K562 (cell line): ENCODE measurements around the gene EPB41L4B. TPM values are rescaled to one million over a fixed set of nuclear protein-coding genes. Genes with fewer than 3 reads are reported as not detected.

Experiments used
- ATAC-seq: fragments of 200-7000 bp; cut with Tn5 transposase; 3 replicates; pipeline ENCODE4 v1.9.1; 2020; ENCODE audit warnings: moderate library complexity
- BruUV-seq: library from RNA; stranded (reverse); fragments of 400-500 nt; replicated peaks from 2 replicates; lab custom pipeline; 2021; lab: Mats Ljungman, UMichigan
- CTCF ChIA-PET: fragments of 300-600 bp; formaldehyde crosslinking; extraction: SDS; loops from one replicate; lab custom pipeline; 2021; ENCODE audit warnings: low intra/inter-chr PET ratio; lab: Yijun Ruan, JAX
- POLR2A ChIA-PET: fragments of 300-600, 350-650 bp; sonication (Branson Sonifier 250); formaldehyde crosslinking; extraction: SDS; loops from one replicate; lab custom pipeline; 2021; ENCODE audit warnings: antibody characterized with exemption, inconsistent platforms; lab: Yijun Ruan, JAX
- DNase-seq, 4 experiments: peaks; one replicate each; pipeline versions ENCODE4 v3.0.0 to v3.0.0-alpha.2; 2011 to 2018; ENCODE audit warnings: low spot score in 3 of 4, mixed read lengths in 3 of 4; ENCODE audit errors: extremely low read depth in 1 of 4
- FAIRE-seq: peaks from 2 replicates; lab custom pipeline; 2011; peaks lifted over from hg19 to GRCh38; lab: Jason Lieb, UNC
- H2AFZ ChIP-seq: 2 replicates; pipeline ENCODE4 v1.6.0; 2011; ENCODE audit warnings: low read depth, low read length, control low read depth, inconsistent platforms
- H3K27ac ChIP-seq: fragments of 200-600 bp; 3 replicates; pipeline ENCODE4 v1.8.0; 2011; ENCODE audit warnings: low read depth, mild to moderate bottlenecking, control low read depth, inconsistent platforms, low read length, moderate library complexity, mixed read lengths; ENCODE audit errors: extremely low read depth
- H3K27me3 ChIP-seq, 2 experiments: fragments of 300-600 bp in 1 of 2; 2 replicates in 1 of 2; 3 replicates in 1 of 2; pipeline versions ENCODE4 v1.6.0 to v1.8.0; 2011; ENCODE audit warnings: inconsistent platforms in 2 of 2, low read length in 2 of 2, mild to moderate bottlenecking in 1 of 2, mixed read lengths in 1 of 2, moderate library complexity in 1 of 2; ENCODE audit not compliant: control insufficient read depth in 2 of 2, insufficient read depth in 2 of 2
- H3K36me3 ChIP-seq: fragments of 300-600 bp; 3 replicates; pipeline ENCODE4 v1.8.0; 2011; ENCODE audit warnings: mild to moderate bottlenecking, low read length, inconsistent platforms; ENCODE audit not compliant: control insufficient read depth, insufficient read depth
- H3K4me1 ChIP-seq, 2 experiments: fragments of 200-600 bp in 1 of 2; replicated peaks in 1 of 2; 2 replicates in 1 of 2; 3 replicates in 1 of 2; pipeline versions ENCODE4 v1.5.1 to v1.8.0; 2011; ENCODE audit warnings: inconsistent platforms in 2 of 2, low read length in 2 of 2, mild to moderate bottlenecking in 1 of 2, mixed read lengths in 1 of 2, moderate library complexity in 1 of 2; ENCODE audit not compliant: control insufficient read depth in 2 of 2, insufficient read depth in 2 of 2
- H3K4me2 ChIP-seq: 2 replicates; pipeline ENCODE4 v1.6.1; 2011; ENCODE audit warnings: low read length, control low read depth, inconsistent platforms, mixed read lengths; ENCODE audit not compliant: insufficient read depth
- H3K4me3 ChIP-seq: fragments of 200-600 bp; sonication (generic), shearing (Covaris generic); 2 replicates; pipeline ENCODE4 v1.5.1; 2016; ENCODE audit warnings: control low read depth, inconsistent platforms
- H3K79me2 ChIP-seq: fragments of 200-600 bp; 3 replicates; pipeline ENCODE4 v1.8.0; 2011; ENCODE audit warnings: low read length, inconsistent platforms; ENCODE audit not compliant: control insufficient read depth, insufficient read depth
- H3K9ac ChIP-seq, 2 experiments: 2 replicates each; pipeline versions ENCODE4 v1.6.0 to v1.6.1; 2011; ENCODE audit warnings: low read depth in 2 of 2, low read length in 2 of 2, control low read depth in 1 of 2, inconsistent platforms in 1 of 2, mild to moderate bottlenecking in 1 of 2, mixed read lengths in 1 of 2; ENCODE audit not compliant: insufficient read depth in 1 of 2
- H3K9me1 ChIP-seq: one replicate; pipeline ENCODE4 v1.6.0; 2011; ENCODE audit warnings: inconsistent platforms, mild to moderate bottlenecking, low read length, moderate library complexity; ENCODE audit not compliant: control insufficient read depth, insufficient read depth
- H3K9me3 ChIP-seq: replicated peaks from 2 replicates; pipeline ENCODE4 v1.5.1; 2011; ENCODE audit warnings: low read depth, low read length, inconsistent platforms; ENCODE audit not compliant: control insufficient read depth, insufficient read depth
- H4K20me1 ChIP-seq: replicated peaks from 2 replicates; pipeline ENCODE4 v1.6.1; 2011; ENCODE audit warnings: low read length, inconsistent platforms, mixed read lengths; ENCODE audit not compliant: control insufficient read depth, insufficient read depth
- ATF2 ChIP-seq: sonication (generic); formaldehyde crosslinking; IDR thresholded peaks from 2 replicates; pipeline ENCODE4 v1.8.1; 2022; ENCODE audit warnings: missing genetic modification reagents
- CBFB ChIP-seq: sonication (generic); formaldehyde crosslinking; IDR thresholded peaks from 2 replicates; pipeline ENCODE4 v1.4.0; 2020; ENCODE audit warnings: mild to moderate bottlenecking, missing genetic modification reagents
- HCFC1 ChIP-seq: IDR thresholded peaks from 2 replicates; pipeline ENCODE4 v1.6.1; 2012; ENCODE audit warnings: low read depth, low read length, improper control_type of control experiment
- MECOM ChIP-seq: fragments of 250-450 bp; sonication (Bioruptor Pico); IDR thresholded peaks from 2 replicates; pipeline ENCODE4 v1.8.0; 2022; ENCODE audit warnings: inconsistent platforms
- NFIC ChIP-seq: fragments of 450-650 bp; IDR thresholded peaks from 2 replicates; pipeline ENCODE4 v1.6.1; 2017; ENCODE audit warnings: mild to moderate bottlenecking, inconsistent platforms
- NUFIP1 ChIP-seq: fragments of 450-650 bp; IDR thresholded peaks from 2 replicates; pipeline ENCODE4 v1.6.1; 2018; ENCODE audit not compliant: partially characterized antibody
- PML ChIP-seq: IDR thresholded peaks from 2 replicates; pipeline ENCODE4 v1.6.1; 2012; ENCODE audit warnings: low read length, inconsistent platforms
- PTBP1 ChIP-seq: fragments of 200-400 bp; formaldehyde crosslinking; IDR thresholded peaks from 2 replicates; pipeline ENCODE4 v1.6.1; 2017; ENCODE audit warnings: low read depth, low read length
- SRF ChIP-seq, 2 experiments: fragments of 250-450, 450-650 bp in 1 of 2; sonication (Bioruptor Pico) in 1 of 2; sonication (generic) in 1 of 2; formaldehyde crosslinking; IDR thresholded peaks; 2 replicates each; pipeline versions ENCODE4 v1.5.0 to v1.5.1; 2020 to 2022; ENCODE audit warnings: mild to moderate bottlenecking in 1 of 2, missing genetic modification reagents in 1 of 2
- ZNF224 ChIP-seq: sonication (generic); formaldehyde crosslinking; IDR thresholded peaks from 2 replicates; pipeline ENCODE4 v1.8.0; 2022; ENCODE audit warnings: mild to moderate bottlenecking, missing genetic modification reagents
- WGBS: fragments of 100-300 bp; shearing (Covaris generic); methylation state at CpG from one replicate; pipeline ENCODE4 v1.1.6; 2016; ENCODE audit warnings: low coverage, mixed read lengths; ENCODE audit not compliant: insufficient coverage; ENCODE audit errors: missing lambda C conversion rate; 5-methylcytosine and 5-hydroxymethylcytosine counted together
- in situ Hi-C: fragments of 300-500 bp; cut with MboI; formaldehyde crosslinking; loops from 4 replicates; pipeline ENCODE4 v1.15.0; 2018; ENCODE audit warnings: inconsistent platforms, mixed read lengths
- intact Hi-C: fragments of 100-400 bp; cut with micrococcal nuclease; formaldehyde crosslinking; loops from 2 replicates; pipeline ENCODE4 v1.14.2; 2022
- polyA plus RNA-seq, 8 experiments: library from polyadenylated mRNA; depleted of rRNA in 4 of 8; stranded (reverse) in 5 of 8; unstranded in 3 of 8; fragments of >200 nt; fragmentation: Nextera tagmentation in 2 of 8; fragmentation: Illumina TruSeq in 1 of 8; extraction: Ambion mirVana in 2 of 8; extraction: Trizol in 1 of 8; gene quantifications; 2 replicates each; pipeline versions ENCODE4 v1.2.1 to v1.2.3, GENCODE V29; 2011 to 2014; ENCODE audit warnings: inconsistent platforms in 1 of 8, missing spikeins in 1 of 8
- total RNA-seq, 7 experiments: library from RNA; depleted of rRNA in 6 of 7; stranded (reverse); fragments of >200 nt in 6 of 7; fragmentation: Illumina TruSeq in 2 of 7; extraction: Trizol in 2 of 7; gene quantifications; 2 replicates each; pipeline versions ENCODE4 v1.2.1 to v1.2.3, GENCODE V29; 2011 to 2021; ENCODE audit warnings: low replicate concordance in 1 of 7
- TF ChIP-seq, protein P1 (sequence below), 2 experiments: fragments of 450-650 bp in 1 of 2; sonication (generic) in 1 of 2; formaldehyde crosslinking; conservative IDR thresholded peaks; 2 replicates each; pipeline versions ENCODE4 v1.4.0 to v1.8.1; 2020 to 2022; ENCODE audit warnings: mild to moderate bottlenecking in 1 of 2, missing genetic modification reagents in 1 of 2
- TF ChIP-seq, protein P2 (sequence below): fragments of 450-650 bp; conservative IDR thresholded peaks from 2 replicates; pipeline ENCODE4 v1.6.1; 2016; ENCODE audit warnings: missing genetic modification characterization, low read depth, mild to moderate bottlenecking, control low read depth, missing compliant biosample characterization

EPB41L4B gene
- total and polyA plus RNA-seq, 9 of the 15 experiments (the other 6 are each of a cell fraction or from before 2014, with no cell fraction given): 0.09 to 0.38 (median 0.21) TPM

GRCh38 chr9:109311286-109311685 is 9.6 kb downstream of the EPB41L4B start:
- H4K20me1 ChIP-seq: peaks cover 8% of the 10 kb centered on the region; the same call in 1 of the 2 replicates
- intact Hi-C loops: no loop called here
- H3K27me3 ChIP-seq: peaks cover 32 to 65% of the 10 kb centered on the region in 2 experiments
- ChIA-PET POLR2A (no interaction called here), CTCF (no interaction called here)
- TF ChIP-seq NFIC: 0 out of 2 replicates have a peak, but pooled peaks have one; percentile 22
- TF ChIP-seq SRF (CRISPR knock-in tag; IDR thresholded peaks at IDR 0.05): no peak
- H3K9ac ChIP-seq: no peak overlapping the region
- H3K9me3 ChIP-seq: no peaks in the 10 kb centered on the region
- no peaks in the 10 kb centered on the region for H3K9me1 ChIP-seq
- WGBS: 1% methylated on average over 5 of the region's 5 CpGs
- no TSS peak for BruUV-seq
- H3K79me2 ChIP-seq: no peaks in the 10 kb centered on the region
- in situ Hi-C loops: loop anchor here (10.0 kb wide), 1 partner anchor 436 kb away; no protein-coding TSS in a partner anchor
- H3K36me3 ChIP-seq: no peaks in the 10 kb centered on the region
- no peaks in the 10 kb centered on the region for H3K4me1 ChIP-seq
- H3K4me2 ChIP-seq: no peak overlapping the region
- ATAC-seq: no peak
- DNase-seq: no peak
- FAIRE-seq: no peak
- no peak overlapping the region for H3K4me3 ChIP-seq
- no peak overlapping the region for H2AFZ ChIP-seq
- no peak overlapping the region for H3K27ac ChIP-seq

DNA sequence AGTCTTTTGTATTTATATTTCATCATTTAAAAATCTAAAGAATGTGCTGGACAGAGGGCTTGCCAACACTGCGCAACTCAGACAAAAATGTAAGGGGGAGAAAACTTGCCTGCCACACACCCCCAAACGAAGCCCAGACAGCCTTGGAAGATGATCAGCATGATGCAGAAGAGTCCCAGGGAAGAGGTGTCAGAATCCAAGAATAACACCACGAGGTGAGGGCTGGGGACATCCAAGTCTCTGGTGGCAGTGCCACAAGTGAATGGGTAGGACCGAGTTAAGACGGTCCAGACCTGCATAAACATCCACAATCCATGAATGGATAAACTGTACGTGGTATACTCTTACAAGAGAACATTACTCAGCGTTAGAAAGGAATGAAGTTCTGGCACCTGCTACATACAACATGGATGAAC is 10.4 kb downstream of the EPB41L4B start:
- BruUV-seq: no TSS peak
- H3K9ac ChIP-seq: no peak overlapping the region
- CTCF ChIA-PET: no interaction called here
- H3K4me1 ChIP-seq: no peaks in the 10 kb centered on the region
- H3K9me3 ChIP-seq: no peaks in the 10 kb centered on the region
- FAIRE-seq (no peak), DNase-seq (no peak), ATAC-seq (no peak)
- no peaks in the 10 kb centered on the region for H3K79me2 ChIP-seq
- no peak overlapping the region for H3K4me3 ChIP-seq
- H3K27ac ChIP-seq: no peak overlapping the region
- H3K9me1 ChIP-seq: no peaks in the 10 kb centered on the region
- 1% methylated on average over 7 of the region's 7 CpGs for WGBS
- no peaks in the 10 kb centered on the region for H3K36me3 ChIP-seq
- no peak overlapping the region for H2AFZ ChIP-seq
- intact Hi-C loops: no loop called here
- in situ Hi-C loops: loop anchor here (10.0 kb wide), 1 partner anchor 436 kb away; no protein-coding TSS in a partner anchor
- H3K27me3 ChIP-seq: peaks cover 31 to 63% of the 10 kb centered on the region in 2 experiments
- POLR2A ChIA-PET: no interaction called here
- H3K4me2 ChIP-seq: no peak overlapping the region
- H4K20me1 ChIP-seq: 0 out of 2 replicates have a peak, but pooled peaks cover 4% of the 10 kb centered on the region
- TF ChIP-seq PML: no peak
- TF ChIP-seq ATF2: no peak
- TF ChIP-seq, protein P1, sequence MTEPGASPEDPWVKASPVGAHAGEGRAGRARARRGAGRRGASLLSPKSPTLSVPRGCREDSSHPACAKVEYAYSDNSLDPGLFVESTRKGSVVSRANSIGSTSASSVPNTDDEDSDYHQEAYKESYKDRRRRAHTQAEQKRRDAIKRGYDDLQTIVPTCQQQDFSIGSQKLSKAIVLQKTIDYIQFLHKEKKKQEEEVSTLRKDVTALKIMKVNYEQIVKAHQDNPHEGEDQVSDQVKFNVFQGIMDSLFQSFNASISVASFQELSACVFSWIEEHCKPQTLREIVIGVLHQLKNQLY (CRISPR knock-in tag; conservative IDR thresholded peaks at IDR 0.05): no peak
- no peak for TF ChIP-seq HCFC1
- no peak for TF ChIP-seq MECOM (CRISPR knock-in tag)
- no peak for TF ChIP-seq ZNF224
- no peak for TF ChIP-seq PTBP1
- no peak for TF ChIP-seq NUFIP1
- TF ChIP-seq CBFB (CRISPR knock-in tag): no peak
- TF ChIP-seq, protein P2, sequence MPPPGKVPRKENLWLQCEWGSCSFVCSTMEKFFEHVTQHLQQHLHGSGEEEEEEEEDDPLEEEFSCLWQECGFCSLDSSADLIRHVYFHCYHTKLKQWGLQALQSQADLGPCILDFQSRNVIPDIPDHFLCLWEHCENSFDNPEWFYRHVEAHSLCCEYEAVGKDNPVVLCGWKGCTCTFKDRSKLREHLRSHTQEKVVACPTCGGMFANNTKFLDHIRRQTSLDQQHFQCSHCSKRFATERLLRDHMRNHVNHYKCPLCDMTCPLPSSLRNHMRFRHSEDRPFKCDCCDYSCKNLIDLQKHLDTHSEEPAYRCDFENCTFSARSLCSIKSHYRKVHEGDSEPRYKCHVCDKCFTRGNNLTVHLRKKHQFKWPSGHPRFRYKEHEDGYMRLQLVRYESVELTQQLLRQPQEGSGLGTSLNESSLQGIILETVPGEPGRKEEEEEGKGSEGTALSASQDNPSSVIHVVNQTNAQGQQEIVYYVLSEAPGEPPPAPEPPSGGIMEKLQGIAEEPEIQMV (tag): no peak
